HCT116 (cell line): Measurements from ENCODE around the gene MAVS. TPM values are rescaled to one million over a fixed set of nuclear protein-coding genes. Genes with fewer than 3 reads are reported as not detected.

Source experiments
- ATAC-seq: fragments of 200-7000 bp; cut with Tn5 transposase; 2 replicates; pipeline ENCODE4 v1.9.1; 2020; ENCODE audit warnings: mild to moderate bottlenecking, moderate library complexity
- BruUV-seq: library from RNA; stranded (reverse); fragments of 400-500 nt; replicated peaks from 2 replicates; lab custom pipeline; 2021; lab: Mats Ljungman, UMichigan
- CTCF ChIA-PET: fragments of 300-600 bp; sonication (Branson Sonifier 250); formaldehyde crosslinking; loops from one replicate; lab custom pipeline; 2021; ENCODE audit warnings: antibody characterized with exemption; lab: Charles Lee
- POLR2A ChIA-PET: fragments of 300-600, 350-600 bp; sonication (Branson Sonifier 250); formaldehyde crosslinking; loops from one replicate; lab custom pipeline; 2021; ENCODE audit warnings: antibody characterized with exemption; lab: Charles Lee
- RAD21 ChIA-PET, 2 experiments: fragments of 300-600 bp; sonication (Branson Sonifier 250); formaldehyde crosslinking; loops; one replicate each; lab custom pipeline; 2023; ENCODE audit warnings: low total read pairs in 2 of 2; ENCODE audit not compliant: uncharacterized antibody in 2 of 2, unreplicated experiment in 2 of 2, low non-redundant PET in 1 of 2; lab: Charles Lee
- DNase-seq: peaks from one replicate; pipeline ENCODE4 v3.0.0-alpha.2; 2010; ENCODE audit warnings: low read depth, low spot score
- H2AFZ ChIP-seq: fragments of 200-600 bp; shearing (Covaris generic), sonication (generic); 2 replicates; pipeline ENCODE4 v1.6.1; 2017; ENCODE audit warnings: low read depth, mixed run types, mixed read lengths, antibody characterized with exemption, low read length; ENCODE audit not compliant: poor library complexity, severe bottlenecking
- H3K27ac ChIP-seq: 2 replicates; pipeline ENCODE4 v1.5.1; 2012; ENCODE audit warnings: low read depth, low read length
- H3K27me3 ChIP-seq: fragments of 200-600 bp; sonication (generic); 2 replicates; pipeline ENCODE4 v1.6.1; 2016; ENCODE audit warnings: mixed run types, low read length, mixed read lengths; ENCODE audit not compliant: insufficient read depth
- H3K36me3 ChIP-seq, 2 experiments: fragments of 200-500 bp in 1 of 2; fragments of 200-600 bp in 1 of 2; sonication (Bioruptor generic) in 1 of 2; sonication (generic) in 1 of 2; 2 replicates each; pipeline versions ENCODE4 v1.5.1 to v1.6.1; 2014 to 2016; ENCODE audit warnings: low read length in 2 of 2, inconsistent platforms in 1 of 2, mixed read lengths in 1 of 2, mixed run types in 1 of 2; ENCODE audit not compliant: insufficient read depth in 2 of 2, control insufficient read depth in 1 of 2
- H3K4me1 ChIP-seq, 2 experiments: fragments of 200-600 bp in 1 of 2; sonication (generic) in 1 of 2; 2 replicates each; pipeline versions ENCODE4 v1.5.1 to v1.6.1; 2012 to 2017; ENCODE audit warnings: low read length in 2 of 2, inconsistent platforms in 1 of 2, mild to moderate bottlenecking in 1 of 2, mixed read lengths in 1 of 2, mixed run types in 1 of 2, moderate library complexity in 1 of 2; ENCODE audit not compliant: insufficient read depth in 2 of 2, control insufficient read depth in 1 of 2
- H3K4me2 ChIP-seq: fragments of 200-600 bp; sonication (generic); 2 replicates; pipeline ENCODE4 v1.6.1; 2017; ENCODE audit warnings: mixed run types, low read length, mixed read lengths
- H3K4me3 ChIP-seq, 2 experiments: fragments of 200-600 bp in 1 of 2; sonication (generic) in 1 of 2; replicated peaks in 1 of 2; 2 replicates each; pipeline ENCODE4 v1.5.1; 2011 to 2016; ENCODE audit warnings: low read length in 2 of 2, control low read depth in 1 of 2, low read depth in 1 of 2, mild to moderate bottlenecking in 1 of 2, mixed read lengths in 1 of 2, mixed run types in 1 of 2
- H3K79me2 ChIP-seq: fragments of 200-600 bp; sonication (generic); 2 replicates; pipeline ENCODE4 v1.6.1; 2017; ENCODE audit warnings: mild to moderate bottlenecking, mixed run types, low read length, moderate library complexity, mixed read lengths; ENCODE audit not compliant: insufficient read depth
- H3K9ac ChIP-seq: fragments of 200-600 bp; sonication (generic); 2 replicates; pipeline ENCODE4 v1.6.1; 2016; ENCODE audit warnings: low read length, mixed read lengths
- H3K9me2 ChIP-seq: fragments of 200-600 bp; sonication (generic), shearing (Covaris generic); 2 replicates; pipeline ENCODE4 v1.6.1; 2017; ENCODE audit warnings: mixed run types, mild to moderate bottlenecking, moderate library complexity; ENCODE audit not compliant: insufficient read depth
- H3K9me3 ChIP-seq, 2 experiments: fragments of 200-500 bp in 1 of 2; fragments of 200-600 bp in 1 of 2; sonication (Bioruptor generic) in 1 of 2; sonication (generic) in 1 of 2; 2 replicates each; pipeline ENCODE4 v1.6.1; 2014 to 2017; ENCODE audit warnings: low read length in 2 of 2, mixed read lengths in 2 of 2, inconsistent platforms in 1 of 2, low read depth in 1 of 2, mild to moderate bottlenecking in 1 of 2, mixed run types in 1 of 2, moderate library complexity in 1 of 2; ENCODE audit not compliant: control insufficient read depth in 1 of 2, insufficient read depth in 1 of 2
- H4K20me1 ChIP-seq: fragments of 200-600 bp; sonication (generic), shearing (Covaris generic); 2 replicates; pipeline ENCODE4 v1.6.1; 2017; ENCODE audit warnings: mixed run types, mild to moderate bottlenecking, moderate library complexity; ENCODE audit not compliant: insufficient read depth
- CBX3 ChIP-seq: IDR thresholded peaks from 2 replicates; pipeline ENCODE4 v1.6.1; 2012; ENCODE audit warnings: low read depth
- CEBPB ChIP-seq: IDR thresholded peaks from 2 replicates; pipeline ENCODE4 v1.6.1; 2012; ENCODE audit warnings: low read depth
- ELF1 ChIP-seq: IDR thresholded peaks from 2 replicates; pipeline ENCODE4 v1.6.1; 2012; ENCODE audit warnings: low read depth, borderline replicate concordance
- EZH2phosphoT487 ChIP-seq: fragments of 200-600 bp; IDR thresholded peaks from 2 replicates; pipeline ENCODE4 v1.6.1; 2018; ENCODE audit warnings: antibody characterized with exemption, borderline replicate concordance
- FOSL1 ChIP-seq: IDR thresholded peaks from 2 replicates; pipeline ENCODE4 v1.6.1; 2012; ENCODE audit warnings: low read depth
- JUND ChIP-seq: IDR thresholded peaks from 2 replicates; pipeline ENCODE4 v1.6.1; 2012
- POLR2A ChIP-seq: IDR thresholded peaks from 2 replicates; pipeline ENCODE4 v1.7.0; 2011; ENCODE audit warnings: borderline replicate concordance; ENCODE audit not compliant: insufficient read depth, insufficient read length; ENCODE audit errors: extremely low read depth
- POLR2AphosphoS5 ChIP-seq: IDR thresholded peaks from 2 replicates; pipeline ENCODE4 v1.6.1; 2011; ENCODE audit warnings: mild to moderate bottlenecking, low read depth, low read length, moderate library complexity
- SIN3A ChIP-seq: IDR thresholded peaks from 2 replicates; pipeline ENCODE4 v1.6.1; 2012; ENCODE audit warnings: low read depth
- SRF ChIP-seq: IDR thresholded peaks from 2 replicates; pipeline ENCODE4 v1.6.1; 2012; ENCODE audit warnings: low read depth
- YY1 ChIP-seq: IDR thresholded peaks from 2 replicates; pipeline ENCODE4 v1.6.1; 2011; ENCODE audit warnings: low read length, low read depth, moderate library complexity, mild to moderate bottlenecking; ENCODE audit not compliant: insufficient replicate concordance; ENCODE audit errors: extremely low read depth
- ZFX ChIP-seq: fragments of 450-650 bp; IDR thresholded peaks from 2 replicates; pipeline ENCODE4 v1.6.1; 2017
- intact Hi-C: fragments of 100-400 bp; cut with micrococcal nuclease; formaldehyde crosslinking; loops from 2 replicates; pipeline ENCODE4 v1.10.0; 2022
- total RNA-seq: library from RNA; stranded (reverse); gene quantifications from one replicate; pipeline ENCODE4 v1.2.1, GENCODE V29; 2021; ENCODE audit not compliant: unreplicated experiment
- TF ChIP-seq, protein P1 (sequence below): IDR thresholded peaks from 2 replicates; pipeline ENCODE4 v1.6.1; 2012

The MAVS gene
- total RNA-seq, 1 experiment from 2014 or later, result 60.1 TPM

DNA sequence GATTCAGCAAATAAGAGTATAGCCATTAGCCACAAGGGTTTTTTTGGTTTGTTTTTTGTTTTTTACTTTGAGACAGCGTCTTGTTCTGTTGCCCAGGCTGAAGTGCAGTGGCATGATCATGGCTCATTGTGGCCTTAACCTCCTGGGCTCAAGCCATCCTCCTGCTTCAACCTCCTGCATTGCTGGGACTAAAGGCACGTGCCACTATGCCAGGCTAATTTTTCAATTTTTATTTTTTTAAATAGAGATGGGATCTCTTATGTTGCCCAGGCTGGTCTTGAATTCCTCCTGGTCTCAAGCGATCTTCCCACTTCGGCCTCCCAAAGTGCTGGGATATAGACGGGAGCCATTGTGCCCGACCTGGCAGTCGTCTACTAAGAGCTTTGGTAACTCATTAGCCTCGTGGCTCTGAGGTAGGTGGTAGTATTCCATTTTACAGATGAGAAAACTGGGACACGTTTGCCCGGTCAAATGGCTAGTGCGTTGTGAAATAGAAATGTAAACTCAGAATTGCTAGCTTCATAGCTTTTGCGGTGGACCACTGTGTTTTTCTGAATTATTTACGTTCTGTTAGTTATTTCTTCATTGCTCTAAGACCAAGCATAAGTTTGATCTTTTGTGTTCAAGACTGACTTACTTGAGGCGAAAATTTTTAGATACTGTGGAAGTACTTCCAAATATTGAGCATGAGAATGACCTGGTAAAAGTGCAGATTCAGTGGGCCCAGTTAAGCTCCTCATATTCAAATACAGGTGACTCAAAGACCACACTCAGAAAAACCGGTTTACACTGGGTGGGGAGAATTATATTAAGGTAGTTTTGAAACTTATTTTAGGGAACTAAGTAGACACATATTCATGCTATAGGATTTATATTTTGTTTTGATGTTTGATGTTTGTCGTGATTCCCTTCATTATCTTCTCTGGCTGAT, 44.6 kb downstream of the MAVS start:
- Histone ChIP-seq H3K9ac (peak overlapping the region; percentile 77), H3K9me3 (no peaks in the 10 kb centered on the region), H3K9me2 (no peaks in the 10 kb centered on the region), H3K79me2 (peaks cover 84% of the 10 kb centered on the region), H4K20me1 (peaks cover 33% of the 10 kb centered on the region), H3K4me1 (peaks cover 35 to 44% of the 10 kb centered on the region in 2 experiments), H3K4me2 (peak overlapping the region; percentile 72), H3K4me3 (peak overlapping the region; percentile 68 to 83), H3K27ac (peak overlapping the region; percentile 98; the same call in 1 of the 2 replicates), H2AFZ (no peak overlapping the region), H3K27me3 (no peaks in the 10 kb centered on the region), H3K36me3 (peaks cover 9 to 15% of the 10 kb centered on the region in 2 experiments; a peak in 3 of 4 replicates)
- intact Hi-C loops, result no loop called here
- ChIA-PET POLR2A (interaction anchor here (0.7 kb wide), 1 partner anchor 110 kb away, joined by 3 read pairs; the partner anchor contains the start of gene SPEF1), RAD21 (no interaction called here), CTCF (interaction anchor here (1.4 kb wide), 1 partner anchor 36 kb away, joined by 3 read pairs; no protein-coding TSS in a partner anchor)
- BruUV-seq, result no TSS peak
- ATAC-seq, result no peak
- no peak for DNase-seq
- no peak for TF ChIP-seq SIN3A
- no peak for TF ChIP-seq JUND
- TF ChIP-seq YY1, result no peak
- no peak for TF ChIP-seq CEBPB
- no peak for TF ChIP-seq ELF1
- no peak for TF ChIP-seq FOSL1
- no peak for TF ChIP-seq ZFX
- no peak for TF ChIP-seq CBX3
- TF ChIP-seq POLR2A, result no peak
- TF ChIP-seq, protein P1, sequence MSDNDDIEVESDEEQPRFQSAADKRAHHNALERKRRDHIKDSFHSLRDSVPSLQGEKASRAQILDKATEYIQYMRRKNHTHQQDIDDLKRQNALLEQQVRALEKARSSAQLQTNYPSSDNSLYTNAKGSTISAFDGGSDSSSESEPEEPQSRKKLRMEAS, result no peak
- TF ChIP-seq POLR2AphosphoS5, result no peak
- no peak for TF ChIP-seq EZH2phosphoT487
- TF ChIP-seq SRF, result no peak
